ENCODE data around the gene ZBTB18. TPM values are rescaled to one million over a fixed set of nuclear protein-coding genes. Genes with fewer than 3 reads are reported as not detected.

The ZBTB18 gene
- total and polyA plus RNA-seq, 2 donors (not counting 1 experiment from before 2014, with no cell fraction given) = 38.4 to 130 TPM

- Mint-ChIP-seq H3K27me3 (no peaks in the 10 kb centered on the region), H3K9me3 (ENCODE audit: insufficient read depth) (no peaks in the 10 kb centered on the region), H3K4me1 (peaks cover 19% of the 10 kb centered on the region), H3K27ac (peak overlapping the region; percentile 99), H3K4me3 (peak overlapping the region; percentile 94)
- H3K4me1 ChIP-seq (ENCODE audit: control insufficient read depth in 2 of 2, insufficient read depth in 2 of 2, low read length in 2 of 2) = peaks cover 24 to 36% of the 10 kb centered on the region in 2 donors
- H3K36me3 ChIP-seq (replicated peaks in 1 of 2; ENCODE audit: control extremely low read depth in 1 of 2, control insufficient read depth in 1 of 2, extremely low read depth in 1 of 2, insufficient read depth in 2 of 2, low read length in 1 of 2) = no peaks in the 10 kb centered on the region
- H3K4me3 ChIP-seq (ENCODE audit: control extremely low read depth in 1 of 5, extremely low read depth in 1 of 5, insufficient read depth in 1 of 5, low read depth in 2 of 5, low read length in 4 of 5) = peak overlapping the region; percentile 71 to 93 (median 82)
- H3K27me3 ChIP-seq (replicated peaks in 1 of 4; ENCODE audit: control extremely low read depth in 1 of 4, control insufficient read depth in 3 of 4, insufficient read depth in 4 of 4, low read length in 3 of 4) = no peaks in the 10 kb centered on the region
- TF ChIP-seq EZH2 (IDR thresholded peaks at IDR 0.05; ENCODE audit: borderline replicate concordance, insufficient read depth, low read depth, low read length, poor library complexity, severe bottlenecking) = no peak
- TF ChIP-seq, protein P1, sequence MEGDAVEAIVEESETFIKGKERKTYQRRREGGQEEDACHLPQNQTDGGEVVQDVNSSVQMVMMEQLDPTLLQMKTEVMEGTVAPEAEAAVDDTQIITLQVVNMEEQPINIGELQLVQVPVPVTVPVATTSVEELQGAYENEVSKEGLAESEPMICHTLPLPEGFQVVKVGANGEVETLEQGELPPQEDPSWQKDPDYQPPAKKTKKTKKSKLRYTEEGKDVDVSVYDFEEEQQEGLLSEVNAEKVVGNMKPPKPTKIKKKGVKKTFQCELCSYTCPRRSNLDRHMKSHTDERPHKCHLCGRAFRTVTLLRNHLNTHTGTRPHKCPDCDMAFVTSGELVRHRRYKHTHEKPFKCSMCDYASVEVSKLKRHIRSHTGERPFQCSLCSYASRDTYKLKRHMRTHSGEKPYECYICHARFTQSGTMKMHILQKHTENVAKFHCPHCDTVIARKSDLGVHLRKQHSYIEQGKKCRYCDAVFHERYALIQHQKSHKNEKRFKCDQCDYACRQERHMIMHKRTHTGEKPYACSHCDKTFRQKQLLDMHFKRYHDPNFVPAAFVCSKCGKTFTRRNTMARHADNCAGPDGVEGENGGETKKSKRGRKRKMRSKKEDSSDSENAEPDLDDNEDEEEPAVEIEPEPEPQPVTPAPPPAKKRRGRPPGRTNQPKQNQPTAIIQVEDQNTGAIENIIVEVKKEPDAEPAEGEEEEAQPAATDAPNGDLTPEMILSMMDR (IDR thresholded peaks at IDR 0.05) = no peak
- no peak for DNase-seq
- peak; percentile 16 for ATAC-seq (ENCODE audit: low read depth)
- peak overlapping the region; percentile 88 for H3K9ac ChIP-seq (ENCODE audit: low read length)
- peak overlapping the region; percentile 99 for H3K27ac ChIP-seq (ENCODE audit: low read length in 2 of 2)
- POLR2A ChIA-PET = interaction anchor here (0.6 to 3.5 kb wide), 17 partner anchors 24 to 792 kb away, joined by 3 to 47 read pairs (median 4); partner anchors contain the start of genes AKT3, CEP170 and SDCCAG8
- intact Hi-C loops (cut with micrococcal nuclease) = loop anchor here (1.0 to 10.0 kb wide), 7 partner anchors 196 to 792 kb away; partner anchors contain the start of genes CEP170, COX20 and DESI2
- CTCF ChIA-PET = interaction anchor here (0.5 to 2.4 kb wide), 5 partner anchors 20 to 226 kb away, joined by 3 to 9 read pairs (median 6); no protein-coding TSS in a partner anchor
- H3K9me3 ChIP-seq (ENCODE audit: control extremely low read depth in 1 of 3, control insufficient read depth in 2 of 3, insufficient read depth in 1 of 3, low read length in 2 of 3) = no peaks in the 10 kb centered on the region
- H3K4me2 ChIP-seq (replicated peaks; ENCODE audit: low read depth, low read length, poor library complexity, severe bottlenecking) = peak overlapping the region; percentile 85
- H2AFZ ChIP-seq (ENCODE audit: insufficient read depth, low read depth, low read length, poor library complexity, severe bottlenecking) = peak overlapping the region; percentile 74
- WGBS (ENCODE audit: insufficient coverage) = under 1% methylated on average over 54 of the region's 54 CpGs
- peaks cover 34% of the 10 kb centered on the region for H3K79me2 ChIP-seq (ENCODE audit: control insufficient read depth, insufficient read depth, low read length)
- H4K20me1 ChIP-seq (ENCODE audit: control insufficient read depth, insufficient read depth, low read length, poor library complexity, severe bottlenecking) = no peaks in the 10 kb centered on the region
These were observed 3.3 kb upstream of the ZBTB18 start for GRCh38 chr1:244047621-244048255.

Data from B cell (primary cell).